Common myeloid progenitor, CD34-positive (primary cell): ENCODE results near the gene AGBL4.

Experiments used
- CTCF ChIA-PET: fragments of 350-600 bp; sonication (Branson Sonifier 250); formaldehyde crosslinking; loops from one replicate; lab custom pipeline; 2021; ENCODE audit warnings: antibody characterized with exemption; lab: Charles Lee
- POLR2A ChIA-PET: fragments of 350-600 bp; sonication (Branson Sonifier 250); formaldehyde crosslinking; loops from one replicate; lab custom pipeline; 2021; ENCODE audit warnings: antibody characterized with exemption; lab: Charles Lee
- DNase-seq, 3 donors: peaks; one replicate each; pipeline versions ENCODE4 v3.0.0 to v3.0.0-alpha.2; 2013
- H3K27ac ChIP-seq, 2 experiments: 1 replicate in 1 of 2; 2 replicates in 1 of 2; pipeline ENCODE4 v1.7.0; 2013; ENCODE audit warnings: inconsistent platforms in 2 of 2, low read length in 2 of 2, mild to moderate bottlenecking in 2 of 2, low read depth in 1 of 2, moderate library complexity in 1 of 2; ENCODE audit not compliant: severe bottlenecking in 2 of 2, insufficient read depth in 1 of 2, poor library complexity in 1 of 2
- H3K27me3 ChIP-seq, 5 experiments: replicated peaks in 2 of 5; 1 replicate in 3 of 5; 2 replicates in 2 of 5; pipeline versions ENCODE4 v1.6.1 to v1.7.0; 2013; ENCODE audit warnings: low read length in 4 of 5, mild to moderate bottlenecking in 2 of 5, moderate library complexity in 2 of 5, inconsistent platforms in 1 of 5; ENCODE audit not compliant: insufficient read depth in 5 of 5, control insufficient read depth in 4 of 5
- H3K36me3 ChIP-seq, 4 experiments: 1 replicate in 2 of 4; 2 replicates in 2 of 4; pipeline versions ENCODE4 v1.6.1 to v1.7.0; 2013; ENCODE audit warnings: low read length in 3 of 4, control low read depth in 1 of 4, mild to moderate bottlenecking in 1 of 4; ENCODE audit not compliant: control insufficient read depth in 4 of 4, insufficient read depth in 4 of 4
- H3K4me1 ChIP-seq, 4 experiments: 1 replicate in 3 of 4; 2 replicates in 1 of 4; pipeline versions ENCODE4 v1.6.1 to v1.7.1; 2013; ENCODE audit warnings: low read length in 3 of 4, mild to moderate bottlenecking in 3 of 4, control low read depth in 1 of 4, inconsistent platforms in 1 of 4, moderate library complexity in 1 of 4; ENCODE audit not compliant: control insufficient read depth in 4 of 4, insufficient read depth in 4 of 4; ENCODE audit errors: control extremely low read depth in 1 of 4
- H3K4me3 ChIP-seq, 7 experiments: 1 replicate in 4 of 7; 2 replicates in 3 of 7; pipeline versions ENCODE4 v1.5.1 to v1.7.0; 2013; ENCODE audit warnings: mild to moderate bottlenecking in 7 of 7, low read length in 6 of 7, moderate library complexity in 6 of 7, inconsistent platforms in 2 of 7, low read depth in 2 of 7, control low read depth in 1 of 7; ENCODE audit not compliant: insufficient read depth in 4 of 7, control insufficient read depth in 1 of 7; ENCODE audit errors: extremely low read depth in 1 of 7
- H3K9me3 ChIP-seq, 5 experiments: 1 replicate in 4 of 5; 2 replicates in 1 of 5; pipeline versions ENCODE4 v1.6.1 to v1.7.1; 2013; ENCODE audit warnings: low read length in 4 of 5, mild to moderate bottlenecking in 2 of 5, inconsistent platforms in 1 of 5, low read depth in 1 of 5, moderate library complexity in 1 of 5; ENCODE audit not compliant: control insufficient read depth in 4 of 5, insufficient read depth in 2 of 5; ENCODE audit errors: control extremely low read depth in 1 of 5
- WGBS: methylation state at CpG from one replicate; pipeline ENCODE4 v1.1.5; 2013; ENCODE audit not compliant: insufficient coverage; 5-methylcytosine and 5-hydroxymethylcytosine counted together

Gene AGBL4

DNA sequence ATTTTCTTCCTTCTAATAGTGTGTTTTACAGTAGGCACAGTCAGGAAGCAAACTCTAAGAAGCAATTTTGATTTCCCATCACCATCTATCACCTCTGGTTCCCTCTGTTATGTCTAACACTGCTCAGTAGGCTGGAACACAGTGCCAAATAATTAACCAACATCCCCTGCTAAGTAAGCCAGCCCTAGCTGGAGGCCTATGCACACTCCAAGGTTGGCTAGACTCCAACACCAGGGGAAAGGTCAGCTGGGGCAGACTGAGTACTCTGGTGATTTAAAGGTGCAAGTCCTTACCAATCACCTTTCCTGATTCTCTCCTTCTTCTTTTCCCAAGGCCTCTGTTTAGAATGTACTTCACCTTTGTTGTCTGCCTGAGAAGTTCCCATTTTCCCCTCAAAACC lies 1200.6 kb downstream of the AGBL4 start:
- H3K9me3 ChIP-seq = no peaks in the 10 kb centered on the region
- POLR2A ChIA-PET = no interaction called here
- no peaks in the 10 kb centered on the region for H3K36me3 ChIP-seq
- CTCF ChIA-PET = interaction anchor here (1.6 kb wide), 1 partner anchor 146 kb away, joined by 4 read pairs; no protein-coding TSS in a partner anchor
- no peak overlapping the region for H3K4me3 ChIP-seq
- no peak for DNase-seq
- H3K27ac ChIP-seq = no peak overlapping the region
- peaks cover 0 to 9% (median 0%) of the 10 kb centered on the region in 5 experiments for H3K27me3 ChIP-seq
- H3K4me1 ChIP-seq = no peaks in the 10 kb centered on the region

DNA sequence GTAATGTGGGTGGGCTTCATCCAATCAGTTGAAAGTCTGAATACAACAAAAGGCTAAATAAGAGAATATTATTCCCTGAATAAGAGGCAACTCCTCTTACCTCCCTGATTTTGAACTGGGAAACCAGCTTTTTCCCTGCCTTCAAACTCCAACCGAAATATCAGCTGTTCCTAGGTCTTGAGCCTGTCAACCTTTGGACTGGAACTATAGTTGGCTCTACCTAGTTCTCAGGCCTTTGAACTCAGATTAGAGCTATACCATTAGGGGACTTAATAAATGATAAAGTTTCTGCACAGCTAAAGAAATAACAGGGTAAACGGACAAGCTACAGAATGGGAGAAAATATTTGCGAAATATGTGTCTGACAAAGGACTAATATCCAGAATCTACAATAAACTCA lies 1203.3 kb downstream of the AGBL4 start:
- no peaks in the 10 kb centered on the region for H3K9me3 ChIP-seq
- H3K36me3 ChIP-seq = no peaks in the 10 kb centered on the region
- peaks cover 0 to 5% (median 0%) of the 10 kb centered on the region in 5 experiments for H3K27me3 ChIP-seq
- DNase-seq = no peak
- CTCF ChIA-PET = interaction anchor here (1.1 to 2.1 kb wide), 4 partner anchors 9 to 247 kb away, joined by 3 to 5 read pairs (median 4); no protein-coding TSS in a partner anchor
- H3K27ac ChIP-seq = no peak overlapping the region
- no peaks in the 10 kb centered on the region for H3K4me1 ChIP-seq
- POLR2A ChIA-PET = no interaction called here
- WGBS = 100% methylated on average over 1 of the region's 3 CpGs
- no peak overlapping the region for H3K4me3 ChIP-seq

DNA sequence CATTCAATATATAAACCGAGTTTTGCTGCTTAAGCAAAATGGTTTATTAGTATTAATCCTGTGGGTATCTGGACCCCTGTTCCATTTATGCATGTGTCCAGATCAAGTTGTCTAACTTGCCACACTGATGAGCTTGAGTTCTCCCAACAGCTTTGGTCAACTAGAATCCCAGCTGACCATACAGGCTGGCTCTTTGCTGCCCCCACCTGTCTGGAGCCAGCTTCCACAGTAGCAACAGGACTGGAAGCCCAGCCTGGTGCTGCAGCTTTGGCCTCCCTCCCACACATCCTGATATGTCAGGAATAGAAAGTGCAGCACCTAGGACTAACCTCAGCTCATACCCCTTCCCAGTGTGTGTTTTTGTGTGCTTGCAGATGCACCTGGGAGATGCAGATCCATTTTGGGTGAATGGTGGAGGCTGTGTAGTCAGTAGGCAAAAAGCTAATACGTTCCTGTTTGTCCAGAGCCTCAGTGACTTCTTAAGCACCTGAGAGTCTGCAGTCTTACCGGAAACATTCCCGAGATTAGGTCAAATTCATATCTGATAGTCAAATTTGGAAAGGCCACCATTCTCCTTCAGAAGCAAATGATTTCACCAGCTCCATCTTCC lies 1206.1 kb downstream of the AGBL4 start:
- Histone ChIP-seq H3K27me3 (no peaks in the 10 kb centered on the region), H3K9me3 (no peaks in the 10 kb centered on the region), H3K4me1 (no peaks in the 10 kb centered on the region), H3K4me3 (no peak overlapping the region), H3K36me3 (no peaks in the 10 kb centered on the region), H3K27ac (no peak overlapping the region)
- DNase-seq = peak; percentile 33 to 50 (median 39)
- ChIA-PET POLR2A (interaction anchor here (0.7 kb wide), 1 partner anchor 269 kb away, joined by 3 read pairs; no protein-coding TSS in a partner anchor), CTCF (interaction anchor here (0.7 to 2.3 kb wide), 25 partner anchors 14 to 253 kb away, joined by 3 to 43 read pairs (median 4); no protein-coding TSS in a partner anchor)
- WGBS = 90% methylated on average over 3 of the region's 4 CpGs

DNA sequence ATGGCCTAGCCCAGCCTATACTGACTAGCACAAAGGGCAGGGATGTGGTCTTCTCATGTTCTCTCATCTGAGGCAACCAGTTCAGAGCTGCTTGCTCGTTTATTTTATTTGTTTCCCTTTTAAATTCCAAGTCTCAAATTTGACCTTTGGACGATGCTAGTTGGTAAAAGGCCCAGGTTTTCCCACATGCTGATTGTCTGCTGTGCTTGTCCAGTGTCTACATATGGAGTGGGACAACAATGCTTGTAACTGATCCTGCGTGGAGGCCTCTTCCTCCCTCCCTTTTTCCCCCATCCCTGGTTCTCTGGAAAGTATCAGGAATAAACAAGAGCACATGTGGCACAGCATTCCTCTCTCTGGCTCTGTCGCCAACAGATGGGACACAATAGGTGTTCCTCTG lies 1213.0 kb downstream of the AGBL4 start:
- Histone ChIP-seq H3K9me3 (no peaks in the 10 kb centered on the region), H3K4me3 (no peak overlapping the region), H3K4me1 (no peaks in the 10 kb centered on the region), H3K27me3 (peaks cover 0 to 1% (median 0%) of the 10 kb centered on the region in 5 experiments), H3K27ac (no peak overlapping the region), H3K36me3 (no peaks in the 10 kb centered on the region)
- ChIA-PET CTCF (interaction anchor here (0.6 to 1.3 kb wide), 2 partner anchors 9 to 90 kb away, joined by 4 to 5 read pairs; no protein-coding TSS in a partner anchor), POLR2A (no interaction called here)
- WGBS = 94% methylated on average over 3 of the region's 4 CpGs
- DNase-seq = no peak

DNA sequence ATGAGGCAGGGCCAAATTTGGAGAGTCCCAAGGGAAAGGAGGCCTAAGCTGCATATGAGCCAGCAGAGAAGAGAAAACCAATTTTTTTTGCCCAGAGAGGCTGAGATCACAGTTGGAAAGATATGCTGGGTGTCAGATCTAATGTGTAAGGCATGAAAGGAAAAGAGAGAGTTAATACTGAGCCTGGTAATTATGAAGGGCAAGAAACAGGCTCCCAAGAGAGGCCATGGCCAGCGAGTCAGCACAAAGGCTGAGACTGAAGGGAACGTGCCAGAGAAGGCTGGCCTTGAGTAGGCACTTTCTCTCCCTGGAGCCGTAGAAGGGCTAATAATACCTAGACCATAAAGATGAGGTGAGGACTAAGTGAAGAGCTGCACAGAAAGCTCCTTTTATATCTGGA lies 1215.3 kb downstream of the AGBL4 start:
- no peak overlapping the region for H3K27ac ChIP-seq
- ChIA-PET CTCF (interaction anchor here (1.1 to 1.3 kb wide), 2 partner anchors 111 to 131 kb away, joined by 3 to 4 read pairs; no protein-coding TSS in a partner anchor), POLR2A (no interaction called here)
- no peaks in the 10 kb centered on the region for H3K36me3 ChIP-seq
- peaks cover 0 to 1% (median 0%) of the 10 kb centered on the region in 5 experiments for H3K27me3 ChIP-seq
- 97% methylated on average over 3 of the region's 3 CpGs for WGBS
- DNase-seq = no peak
- H3K4me1 ChIP-seq = no peaks in the 10 kb centered on the region
- H3K9me3 ChIP-seq = no peaks in the 10 kb centered on the region
- H3K4me3 ChIP-seq = no peak overlapping the region

DNA sequence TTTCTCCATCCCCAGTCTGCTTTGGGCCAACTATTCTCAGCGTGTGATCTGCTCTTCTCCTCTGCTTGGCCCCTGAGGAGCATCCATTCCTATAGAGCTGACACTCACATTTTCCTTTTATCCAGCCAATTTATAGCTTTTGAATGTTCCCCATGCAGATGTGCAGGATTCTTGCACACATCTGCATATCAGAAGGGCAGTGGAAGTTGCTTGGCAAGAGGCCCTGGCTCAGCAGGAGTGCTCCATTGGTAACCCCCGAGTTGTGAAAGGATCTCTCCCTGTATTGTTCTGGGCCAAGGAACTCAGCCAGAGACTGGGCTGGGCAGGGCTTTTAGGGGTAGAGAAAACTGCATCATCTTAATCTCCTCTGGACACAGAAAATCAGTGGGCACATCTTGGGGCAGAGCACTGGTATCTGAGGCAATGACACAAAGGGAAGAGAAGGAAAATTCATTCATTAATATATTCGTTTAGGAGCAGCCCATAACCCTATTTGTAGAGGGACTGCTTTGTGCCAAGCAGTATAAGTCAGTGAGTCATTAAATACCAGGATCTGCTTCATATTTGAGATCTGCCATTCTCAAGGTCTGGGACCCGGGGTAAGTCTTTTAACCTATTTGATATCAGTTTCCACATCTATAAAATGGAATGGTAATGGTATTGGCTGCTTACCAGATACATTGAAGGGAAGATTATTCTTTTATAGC lies 1216.0 kb downstream of the AGBL4 start:
- H3K4me3 ChIP-seq = no peak overlapping the region
- peaks cover 0 to 1% (median 0%) of the 10 kb centered on the region in 5 experiments for H3K27me3 ChIP-seq
- ChIA-PET CTCF (no interaction called here), POLR2A (no interaction called here)
- peaks cover 0 to 3% (median 0%) of the 10 kb centered on the region in 4 experiments for H3K4me1 ChIP-seq
- no peaks in the 10 kb centered on the region for H3K36me3 ChIP-seq
- no peak for DNase-seq
- WGBS = 100% methylated on average over 2 of the region's 4 CpGs
- no peak overlapping the region for H3K27ac ChIP-seq
- no peaks in the 10 kb centered on the region for H3K9me3 ChIP-seq

DNA sequence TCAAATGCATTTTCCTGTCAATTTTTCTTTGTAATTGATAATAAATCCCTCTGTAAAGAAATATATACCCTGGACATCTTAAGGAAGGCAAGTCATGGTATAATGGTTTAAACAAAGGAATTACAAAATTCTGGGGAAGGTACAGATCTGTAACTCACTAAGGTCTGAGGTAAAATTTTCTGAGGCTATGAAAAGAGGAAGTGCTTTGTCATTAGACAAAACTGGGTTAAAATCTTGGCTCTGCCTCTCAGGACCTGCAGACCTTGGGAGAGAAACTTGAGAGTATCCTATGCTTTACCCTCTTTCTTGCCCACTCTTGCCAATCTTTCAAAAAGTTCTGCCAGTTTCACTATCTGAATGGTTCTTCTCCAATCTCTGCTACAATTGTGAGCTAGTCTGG lies 1220.3 kb downstream of the AGBL4 start:
- POLR2A ChIA-PET = no interaction called here
- CTCF ChIA-PET = interaction anchor here (0.8 kb wide), 1 partner anchor 14 kb away, joined by 3 read pairs; no protein-coding TSS in a partner anchor
- no peak overlapping the region for H3K4me3 ChIP-seq
- H3K4me1 ChIP-seq = peaks cover 0 to 3% (median 0%) of the 10 kb centered on the region in 4 experiments
- H3K36me3 ChIP-seq = no peaks in the 10 kb centered on the region
- no peaks in the 10 kb centered on the region for H3K9me3 ChIP-seq
- H3K27me3 ChIP-seq = peaks cover 0 to 1% (median 0%) of the 10 kb centered on the region in 5 experiments
- peak; percentile 7 to 55 (median 49) for DNase-seq
- no peak overlapping the region for H3K27ac ChIP-seq
